H9 (cell line): ENCODE measurements around the gene CPSF4L. TPM values are rescaled to one million over a fixed set of nuclear protein-coding genes. Genes with fewer than 3 reads are reported as not detected.
A peak's percentile ranks its signal among the peaks of the same experiment; 100 is the strongest.

ENCODE experiments used
- DNase-seq: peaks from one replicate; pipeline ENCODE4 v3.0.0-alpha.2; 2017
- H2AFZ ChIP-seq: one replicate; pipeline ENCODE4 v1.6.1; 2013; ENCODE audit warnings: mild to moderate bottlenecking, low read length, control low read depth, moderate library complexity
- H2AK5ac ChIP-seq: 2 replicates; pipeline ENCODE4 v1.6.1; 2013; ENCODE audit warnings: low read length, control low read depth, mixed read lengths; ENCODE audit not compliant: insufficient read length
- H2BK120ac ChIP-seq: one replicate; pipeline ENCODE4 v1.6.1; 2013; ENCODE audit warnings: low read depth, mild to moderate bottlenecking, low read length, control low read depth, inconsistent platforms; ENCODE audit not compliant: poor library complexity, severe bottlenecking
- H2BK12ac ChIP-seq: 2 replicates; pipeline ENCODE4 v1.6.1; 2013; ENCODE audit warnings: low read length, control low read depth, mixed read lengths, low read depth; ENCODE audit not compliant: insufficient read length
- H2BK15ac ChIP-seq: 2 replicates; pipeline ENCODE4 v1.6.1; 2013; ENCODE audit warnings: low read depth, low read length, control low read depth
- H2BK20ac ChIP-seq: one replicate; pipeline ENCODE4 v1.6.1; 2013; ENCODE audit warnings: low read depth, mild to moderate bottlenecking, low read length, control low read depth, inconsistent platforms; ENCODE audit not compliant: poor library complexity, severe bottlenecking
- H2BK5ac ChIP-seq: 2 replicates; pipeline ENCODE4 v1.6.1; 2013; ENCODE audit warnings: low read length, control low read depth, mixed read lengths; ENCODE audit not compliant: insufficient read length
- H3K14ac ChIP-seq: 2 replicates; pipeline ENCODE4 v1.6.1; 2013; ENCODE audit warnings: low read length, control low read depth; ENCODE audit not compliant: insufficient read depth
- H3K18ac ChIP-seq: 2 replicates; pipeline ENCODE4 v1.6.1; 2013; ENCODE audit warnings: low read depth, mild to moderate bottlenecking, mixed read lengths, low read length, control low read depth; ENCODE audit not compliant: insufficient read length
- H3K23ac ChIP-seq: 2 replicates; pipeline ENCODE4 v1.6.1; 2013; ENCODE audit warnings: low read length, control low read depth, mixed read lengths, low read depth; ENCODE audit not compliant: insufficient read length
- H3K23me2 ChIP-seq: 2 replicates; pipeline ENCODE4 v1.6.1; 2013; ENCODE audit warnings: low read depth, mild to moderate bottlenecking, mixed read lengths, low read length, control low read depth; ENCODE audit not compliant: insufficient read length, poor library complexity, severe bottlenecking
- H3K27ac ChIP-seq: 2 replicates; pipeline ENCODE4 v1.5.1; 2013; ENCODE audit warnings: low read length, control low read depth, mixed read lengths, low read depth; ENCODE audit not compliant: insufficient read length
- H3K27me3 ChIP-seq: 2 replicates; pipeline ENCODE4 v1.6.1; 2013; ENCODE audit warnings: low read length, control low read depth, inconsistent platforms; ENCODE audit not compliant: insufficient read depth
- H3K4ac ChIP-seq: 2 replicates; pipeline ENCODE4 v1.6.1; 2013; ENCODE audit warnings: low read depth, mild to moderate bottlenecking, control low read depth, inconsistent platforms, low read length, moderate library complexity
- H3K4me1 ChIP-seq: 2 replicates; pipeline ENCODE4 v1.6.1; 2013; ENCODE audit warnings: low read length, control low read depth, inconsistent platforms; ENCODE audit not compliant: insufficient read depth
- H3K4me2 ChIP-seq: 2 replicates; pipeline ENCODE4 v1.6.1; 2013; ENCODE audit warnings: low read length, control low read depth, mixed read lengths; ENCODE audit not compliant: insufficient read length, insufficient read depth
- H3K56ac ChIP-seq: 2 replicates; pipeline ENCODE4 v1.6.1; 2013; ENCODE audit warnings: low read depth, mild to moderate bottlenecking, mixed read lengths, low read length, control low read depth; ENCODE audit not compliant: insufficient read length
- H3K79me1 ChIP-seq: 2 replicates; pipeline ENCODE4 v1.6.1; 2013; ENCODE audit warnings: low read depth, mild to moderate bottlenecking, moderate library complexity, low read length, control low read depth, inconsistent platforms; ENCODE audit not compliant: insufficient read depth, poor library complexity, severe bottlenecking
- H3K79me2 ChIP-seq: 2 replicates; pipeline ENCODE4 v1.6.1; 2013; ENCODE audit warnings: low read length, control low read depth, inconsistent platforms; ENCODE audit not compliant: insufficient read depth
- H3K9ac ChIP-seq: 2 replicates; pipeline ENCODE4 v1.6.1; 2013; ENCODE audit warnings: low read length, control low read depth, mixed read lengths; ENCODE audit not compliant: insufficient read length; ENCODE audit errors: extremely low read depth
- H3K9me3 ChIP-seq: one replicate; pipeline ENCODE4 v1.6.1; 2013; ENCODE audit warnings: low read depth, low read length, inconsistent platforms; ENCODE audit not compliant: control insufficient read depth
- H3T11ph ChIP-seq: one replicate; pipeline ENCODE4 v1.6.1; 2013; ENCODE audit warnings: mild to moderate bottlenecking, low read length, control low read depth, inconsistent platforms
- H4K20me1 ChIP-seq: one replicate; pipeline ENCODE4 v1.6.1; 2013; ENCODE audit not compliant: control insufficient read depth, insufficient read length, insufficient read depth
- H4K5ac ChIP-seq: 2 replicates; pipeline ENCODE4 v1.6.1; 2013; ENCODE audit warnings: low read depth, mild to moderate bottlenecking, mixed read lengths, low read length, control low read depth; ENCODE audit not compliant: insufficient read length
- H4K8ac ChIP-seq: replicated peaks from 2 replicates; pipeline ENCODE4 v1.6.1; 2013; ENCODE audit warnings: low read length, control low read depth, mixed read lengths, low read depth; ENCODE audit not compliant: insufficient read length
- H4K91ac ChIP-seq: 2 replicates; pipeline ENCODE4 v1.6.1; 2013; ENCODE audit warnings: low read depth, mild to moderate bottlenecking, moderate library complexity, mixed read lengths, low read length, control low read depth; ENCODE audit not compliant: insufficient read length
- H3K27ac Mint-ChIP-seq, 3 experiments: 2 replicates in 2 of 3; 3 replicates in 1 of 3; pipeline ENCODE4 v1.8.0; 2020 to 2021; ENCODE audit warnings: mixed read lengths in 3 of 3, mild to moderate bottlenecking in 1 of 3, moderate library complexity in 1 of 3
- H3K27me3 Mint-ChIP-seq: 2 replicates; pipeline ENCODE4 v1.8.0; 2021; ENCODE audit warnings: low read depth, mild to moderate bottlenecking, moderate library complexity, mixed read lengths
- H3K36me3 Mint-ChIP-seq, 3 experiments: 2 replicates in 2 of 3; 3 replicates in 1 of 3; pipeline ENCODE4 v1.8.0; 2020 to 2021; ENCODE audit warnings: low read depth in 3 of 3, mixed read lengths in 3 of 3; ENCODE audit not compliant: insufficient read depth in 1 of 3
- H3K4me1 Mint-ChIP-seq, 2 experiments: 2 replicates each; pipeline ENCODE4 v1.8.0; 2020; ENCODE audit warnings: mixed read lengths in 2 of 2
- H3K4me3 Mint-ChIP-seq, 2 experiments: 2 replicates in 1 of 2; 3 replicates in 1 of 2; pipeline ENCODE4 v1.8.0; 2020 to 2021; ENCODE audit warnings: mild to moderate bottlenecking in 2 of 2, mixed read lengths in 2 of 2, moderate library complexity in 1 of 2
- H3K9me3 Mint-ChIP-seq, 2 experiments: 2 replicates in 1 of 2; 3 replicates in 1 of 2; pipeline ENCODE4 v1.8.0; 2020; ENCODE audit warnings: mild to moderate bottlenecking in 2 of 2, mixed read lengths in 2 of 2, moderate library complexity in 1 of 2
- CTCF ChIP-seq: fragments of 200-600 bp; sonication (generic); conservative IDR thresholded peaks from 3 replicates; pipeline ENCODE4 v1.8.0; 2021; ENCODE audit warnings: antibody characterized with exemption, mild to moderate bottlenecking
- WGBS: extraction: QIAGEN DNeasy Blood & Tissue Kit; methylation state at CpG from one replicate; pipeline ENCODE4 v1.1.7; 2013; ENCODE audit warnings: missing lambda C conversion rate, low lambda C conversion rate, mixed read lengths; ENCODE audit not compliant: insufficient read length; ENCODE audit errors: extremely low coverage; 5-methylcytosine and 5-hydroxymethylcytosine counted together
- total RNA-seq: library from RNA; stranded (reverse); gene quantifications from 2 replicates; pipeline ENCODE4 v1.2.1, GENCODE V29; 2021

CPSF4L gene
- total RNA-seq, 1 experiment from 2014 or later = not detected

- H3K27me3 ChIP-seq = no peaks in the 10 kb centered on the region
- Mint-ChIP-seq H3K9me3 (no peaks in the 10 kb centered on the region), H3K27me3 (0 out of 2 replicates have a peak, but pooled peaks cover 2% of the 10 kb centered on the region), H3K4me3 (no peak overlapping the region; a peak in 1 of 5 replicates), H3K36me3 (0 out of 7 replicates have a peak, but pooled peaks cover 0 to 4% (median 0%) of the 10 kb centered on the region in 3 experiments), H3K4me1 (peaks cover 16 to 25% of the 10 kb centered on the region in 2 experiments), H3K27ac (peak overlapping the region in 2 of 3 experiments; percentile 56 to 83; a peak in 3 of 7 replicates)
- no peak overlapping the region for H3K23ac ChIP-seq
- H2AFZ ChIP-seq = no peak overlapping the region
- no peak overlapping the region for H4K91ac ChIP-seq
- H4K8ac ChIP-seq = no peak overlapping the region
- no peak overlapping the region for H2BK12ac ChIP-seq
- no peaks in the 10 kb centered on the region for H4K20me1 ChIP-seq
- no peaks in the 10 kb centered on the region for H3K4me1 ChIP-seq
- H3T11ph ChIP-seq = no peak overlapping the region
- TF ChIP-seq CTCF = no peak
- no CpG with 5 or more reads among the region's 15 CpGs for WGBS
- H3K14ac ChIP-seq = no peak overlapping the region
- H3K4ac ChIP-seq = no peak overlapping the region
- H3K27ac ChIP-seq = no peak overlapping the region
- no peak overlapping the region for H2BK120ac ChIP-seq
- H2BK20ac ChIP-seq = no peak overlapping the region
- H3K9ac ChIP-seq = no peak overlapping the region
- peak; percentile 30 for DNase-seq
- H3K9me3 ChIP-seq = no peaks in the 10 kb centered on the region
- no peak overlapping the region for H2BK5ac ChIP-seq
- H2AK5ac ChIP-seq = no peak overlapping the region
- H3K18ac ChIP-seq = no peak overlapping the region
- no peak overlapping the region for H2BK15ac ChIP-seq
- H3K79me1 ChIP-seq = no peaks in the 10 kb centered on the region
- H4K5ac ChIP-seq = no peak overlapping the region
- H3K79me2 ChIP-seq = no peaks in the 10 kb centered on the region
- H3K4me2 ChIP-seq = no peak overlapping the region
- H3K56ac ChIP-seq = no peak overlapping the region
- no peaks in the 10 kb centered on the region for H3K23me2 ChIP-seq
These were observed 36.5 kb upstream of the CPSF4L start for GRCh38 chr17:73297934-73298861.
